ENCODE data around the gene UBE2E2.

Gene UBE2E2

DNA sequence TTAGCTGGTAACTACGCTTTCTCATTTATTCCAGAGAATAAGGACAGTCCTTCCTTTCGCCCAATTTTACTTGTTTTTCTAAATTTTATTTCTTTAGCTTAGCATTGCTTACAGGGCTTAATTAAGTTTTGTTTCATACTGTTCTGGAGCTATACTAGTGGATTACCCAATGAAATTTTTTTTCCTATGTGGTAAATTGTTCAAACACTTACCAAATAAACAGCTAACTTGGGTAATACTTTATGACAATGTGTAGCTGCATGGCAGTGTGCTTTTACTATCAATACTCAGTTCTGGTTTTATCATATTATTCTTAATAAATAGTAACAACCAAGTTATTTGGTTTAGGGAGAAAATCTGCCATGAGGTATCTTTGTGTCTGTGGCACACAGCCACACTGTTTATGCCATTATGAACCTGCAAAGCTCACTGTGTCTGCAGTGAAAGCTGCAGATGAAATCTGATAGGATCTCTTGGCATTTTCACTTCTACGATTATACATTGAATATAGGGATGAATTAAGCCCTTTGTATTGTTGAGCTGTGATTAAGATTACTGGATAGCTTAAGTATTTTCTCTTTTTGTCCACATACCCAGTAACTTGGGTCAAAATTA is 37.2 kb downstream of the UBE2E2 start:
- DNase-seq (ENCODE audit: low read depth) = no peak

DNA sequence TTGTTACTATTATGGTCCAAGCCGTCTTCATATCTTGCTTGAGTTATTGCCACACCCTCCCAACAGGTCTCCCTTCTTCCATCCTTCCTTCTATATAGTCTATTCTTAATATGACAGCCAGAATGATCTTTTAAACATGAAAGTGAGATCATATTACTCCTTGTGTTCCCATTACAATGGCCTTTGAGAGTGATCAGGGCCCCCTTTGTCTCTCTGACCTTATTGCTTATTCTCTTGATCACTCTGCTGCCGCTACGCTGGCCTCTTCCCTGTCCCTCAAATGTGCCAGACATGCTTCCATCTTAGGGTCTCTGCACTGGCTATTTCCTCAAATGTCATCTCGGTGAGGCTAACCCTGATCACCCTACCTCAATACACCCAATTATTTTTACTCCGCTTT is 38.1 kb downstream of the UBE2E2 start:
- DNase-seq (ENCODE audit: low read depth) = no peak

DNA sequence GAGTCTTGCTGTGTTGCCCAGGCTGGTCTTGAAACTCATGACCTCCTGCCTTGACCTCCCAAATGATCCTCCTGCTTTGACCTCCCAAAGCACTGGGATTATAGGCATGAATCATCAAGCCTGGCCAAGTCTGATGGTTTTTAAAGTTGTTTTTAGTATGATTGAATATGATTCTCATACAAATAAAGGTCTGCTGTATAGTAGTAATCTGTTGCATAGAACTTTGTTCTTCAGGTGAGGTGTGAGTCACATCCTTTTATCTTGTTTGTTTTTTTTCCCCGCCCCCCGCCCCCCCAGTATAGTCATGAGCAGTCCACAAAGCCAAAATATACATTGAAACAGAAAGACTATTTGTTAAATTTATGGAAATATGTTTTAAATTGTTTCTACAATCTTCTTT is 39.0 kb downstream of the UBE2E2 start:
- DNase-seq (ENCODE audit: low read depth) = no peak

DNA sequence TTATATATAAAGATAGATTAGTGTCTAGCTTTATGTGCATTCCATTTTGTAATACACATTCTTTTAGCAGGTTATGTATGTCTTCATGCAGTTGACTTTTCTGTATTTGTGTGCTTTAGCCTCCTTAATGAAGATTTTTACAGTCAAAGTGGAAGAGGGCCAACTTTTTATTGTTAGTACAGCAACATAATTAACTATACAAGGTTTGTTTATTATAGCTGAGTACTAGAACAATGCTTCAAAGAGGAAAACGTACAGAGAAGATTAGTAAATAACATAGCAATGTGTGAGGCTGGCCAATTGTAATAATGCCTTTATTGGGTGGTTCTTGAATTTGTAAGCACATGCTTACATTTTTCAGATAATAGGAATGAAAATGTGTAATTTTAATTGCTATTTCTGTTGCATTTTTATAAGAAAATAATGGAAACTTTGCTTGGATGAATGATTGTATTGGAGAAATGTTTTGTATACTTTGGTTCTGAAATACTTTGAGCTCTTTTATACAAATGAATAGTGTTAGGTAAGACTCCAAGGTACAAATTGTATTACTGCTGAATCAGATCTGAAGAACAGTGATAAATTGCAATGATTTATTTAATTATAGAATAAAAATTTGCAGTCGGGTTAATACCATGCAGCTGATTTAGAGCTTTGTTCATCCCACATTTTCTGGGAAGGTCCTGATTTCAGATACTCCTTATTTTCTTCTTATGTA is 41.4 kb downstream of the UBE2E2 start:
- no peak for DNase-seq (ENCODE audit: low read depth)

DNA sequence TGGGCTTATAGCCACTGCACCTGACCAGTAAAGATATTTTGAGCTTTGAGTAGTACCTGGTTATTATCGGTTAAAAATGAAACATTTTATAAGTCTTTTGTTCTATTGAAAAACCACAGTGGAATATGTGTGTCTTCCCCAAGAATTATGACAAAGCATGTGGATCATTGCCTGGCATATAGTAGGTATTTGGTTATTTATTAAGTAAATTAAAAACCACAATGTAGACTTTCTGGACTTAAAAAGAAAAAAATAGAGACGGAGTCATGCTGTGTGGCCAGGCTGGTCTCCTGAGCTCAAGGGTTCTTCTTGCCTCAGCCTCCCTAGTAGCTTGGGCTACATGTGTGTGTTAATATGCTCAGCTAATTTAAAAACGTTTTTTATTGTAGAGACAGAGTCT is 43.5 kb downstream of the UBE2E2 start:
- no peak for DNase-seq (ENCODE audit: low read depth)

DNA sequence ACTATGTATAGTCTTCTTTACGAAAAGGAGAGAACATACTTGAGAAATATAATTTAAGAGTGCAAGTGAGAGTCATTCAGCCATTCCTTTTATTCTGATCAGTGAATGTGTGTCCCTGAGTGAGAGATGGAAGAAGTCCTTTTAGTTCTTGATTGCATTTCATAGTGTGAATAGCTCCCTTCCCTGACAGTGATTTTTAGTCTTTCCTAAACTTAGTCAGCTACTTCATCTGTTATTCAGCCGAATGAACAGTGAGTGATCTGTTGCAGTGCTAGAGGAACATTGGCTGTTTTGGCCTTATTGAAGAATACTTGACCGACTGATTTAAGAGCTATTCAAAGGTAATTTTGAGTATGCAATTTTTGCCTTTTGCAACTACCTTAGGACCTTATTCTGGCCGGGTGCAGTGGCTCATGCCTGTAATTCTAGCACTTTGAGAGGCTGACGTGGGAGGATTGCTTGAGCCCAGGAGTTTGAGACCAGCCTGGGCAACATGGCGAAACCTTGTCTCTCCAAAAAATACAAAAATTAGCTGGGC is 45.5 kb downstream of the UBE2E2 start:
- DNase-seq (ENCODE audit: low read depth) = no peak

DNA sequence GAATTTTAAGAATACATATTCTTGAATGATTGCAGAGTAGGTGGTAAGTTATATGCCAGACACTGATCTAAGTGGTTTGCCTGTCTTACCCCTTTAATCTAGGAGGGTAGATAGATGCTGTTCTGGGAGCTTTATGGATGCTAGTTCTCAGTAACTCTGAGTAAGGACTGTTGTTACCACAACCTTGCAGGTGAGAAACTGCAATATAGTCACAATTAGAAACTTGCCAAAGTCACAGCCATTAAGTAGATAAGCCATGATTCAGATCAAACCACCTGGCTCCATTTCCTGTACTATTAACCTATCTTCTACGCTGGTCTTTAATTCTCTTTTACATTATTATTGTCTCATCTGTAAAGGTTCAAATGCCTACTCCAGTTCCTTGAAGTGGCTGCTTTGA is 46.8 kb downstream of the UBE2E2 start:
- DNase-seq (ENCODE audit: low read depth) = no peak

DNA sequence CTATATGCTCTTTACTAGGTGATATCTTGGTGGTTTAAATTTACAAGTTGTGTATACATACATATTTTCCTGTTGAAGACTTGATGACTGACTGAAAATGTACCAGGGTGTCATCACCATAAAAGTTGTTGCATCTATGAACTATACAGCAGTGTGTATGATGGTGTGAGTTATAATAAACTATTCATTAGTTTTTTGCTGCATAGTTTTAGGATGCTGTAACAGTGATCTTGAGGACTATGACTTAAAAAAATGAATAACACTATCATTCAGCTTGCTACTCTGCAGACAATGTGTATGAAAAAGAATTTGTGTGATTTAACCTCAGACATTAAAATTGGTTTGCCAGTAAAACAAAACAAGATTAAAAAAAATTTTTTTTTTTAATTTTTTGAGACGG is 49.0 kb downstream of the UBE2E2 start:
- DNase-seq (ENCODE audit: low read depth) = no peak

DNA sequence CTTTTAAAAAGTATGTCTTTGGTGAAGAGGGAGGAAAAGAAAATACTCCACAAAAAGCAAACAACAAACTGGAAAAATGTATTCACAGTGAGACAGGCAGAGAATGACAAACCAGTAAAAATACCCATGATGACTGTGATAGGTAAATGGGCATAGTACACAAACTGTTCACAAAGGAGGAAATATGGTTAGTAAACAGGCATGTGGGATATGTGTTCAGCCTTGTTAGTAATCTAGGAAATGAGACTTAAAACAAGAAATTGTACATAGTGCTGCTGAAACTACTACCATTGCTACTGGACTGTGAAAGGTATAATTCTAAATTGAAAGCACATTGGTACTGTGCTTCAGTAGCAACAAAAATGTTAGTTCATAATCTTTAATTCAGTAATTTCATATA is 50.1 kb downstream of the UBE2E2 start:
- no peak for DNase-seq (ENCODE audit: low read depth)

DNA sequence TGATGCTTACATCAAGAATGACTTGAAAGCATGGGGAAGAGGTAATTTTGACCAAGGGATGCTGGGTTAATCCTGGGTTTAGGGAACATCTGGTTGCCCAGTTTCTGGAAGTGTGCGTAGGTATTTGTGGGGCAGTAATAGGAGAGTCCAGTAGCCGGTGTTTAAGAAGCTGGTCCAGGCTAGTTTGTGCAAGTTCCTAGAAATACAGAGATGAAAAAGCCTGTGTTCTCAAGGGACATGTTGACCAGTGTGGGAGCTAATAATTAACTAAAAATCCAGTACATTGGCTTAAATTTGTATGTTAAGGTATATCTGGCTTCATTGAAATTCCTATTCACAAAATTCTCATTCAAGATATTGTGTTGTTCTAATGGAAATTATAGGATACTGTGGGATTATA is 51.2 kb downstream of the UBE2E2 start:
- DNase-seq (ENCODE audit: low read depth) = no peak

DNA sequence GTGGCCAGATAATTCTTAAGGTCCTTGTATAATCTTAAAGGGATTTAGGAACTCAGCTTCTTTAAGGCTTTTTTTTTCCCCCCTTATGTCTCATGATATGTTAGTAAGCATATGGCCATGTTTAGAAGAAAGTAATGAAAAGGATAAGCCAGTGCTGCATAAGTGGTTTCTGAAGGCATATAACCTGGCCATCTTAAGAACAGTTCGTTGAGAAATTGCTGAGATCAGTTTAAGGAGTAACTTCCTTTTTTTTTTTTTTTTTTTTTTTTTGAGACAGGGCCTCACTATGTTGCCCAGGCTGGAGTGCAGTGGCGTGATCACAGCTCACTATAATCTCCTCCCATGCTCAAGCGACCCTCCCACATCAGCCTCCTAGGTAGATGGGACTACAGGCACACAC is 51.7 kb downstream of the UBE2E2 start:
- DNase-seq (ENCODE audit: low read depth) = no peak

DNA sequence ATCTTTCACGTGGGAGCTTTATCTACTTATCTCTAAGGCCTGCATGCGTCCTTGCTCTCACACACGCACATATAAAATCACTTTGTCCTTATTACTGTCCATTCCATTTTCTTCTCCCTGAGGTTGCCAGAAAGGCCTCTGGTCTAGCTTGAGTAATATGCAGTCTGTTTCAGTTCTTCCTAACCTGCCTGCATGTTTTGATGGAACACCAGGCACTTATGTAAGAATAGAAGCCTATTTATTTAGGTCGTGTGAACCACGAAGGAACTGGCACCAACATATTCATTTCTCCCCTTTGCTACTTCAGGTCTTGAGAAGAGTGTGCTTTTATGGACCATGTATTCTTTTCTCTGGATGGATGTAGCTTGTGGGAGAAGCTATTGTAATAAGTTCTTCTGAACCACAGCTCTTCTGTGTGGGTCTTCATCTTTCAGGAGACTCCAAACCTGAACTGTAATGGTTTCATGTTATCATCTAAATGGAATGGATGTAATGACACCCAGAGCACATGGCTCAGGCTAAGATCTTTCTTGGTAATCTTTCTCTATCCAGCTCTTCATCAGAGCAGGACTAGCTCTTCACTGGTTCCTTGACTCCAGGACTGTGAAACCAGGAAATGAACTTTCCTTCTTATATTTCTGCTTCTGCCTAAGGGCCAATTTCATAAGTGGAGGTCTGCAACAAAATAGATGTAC is 53.8 kb downstream of the UBE2E2 start:
- DNase-seq (ENCODE audit: low read depth) = no peak

DNA sequence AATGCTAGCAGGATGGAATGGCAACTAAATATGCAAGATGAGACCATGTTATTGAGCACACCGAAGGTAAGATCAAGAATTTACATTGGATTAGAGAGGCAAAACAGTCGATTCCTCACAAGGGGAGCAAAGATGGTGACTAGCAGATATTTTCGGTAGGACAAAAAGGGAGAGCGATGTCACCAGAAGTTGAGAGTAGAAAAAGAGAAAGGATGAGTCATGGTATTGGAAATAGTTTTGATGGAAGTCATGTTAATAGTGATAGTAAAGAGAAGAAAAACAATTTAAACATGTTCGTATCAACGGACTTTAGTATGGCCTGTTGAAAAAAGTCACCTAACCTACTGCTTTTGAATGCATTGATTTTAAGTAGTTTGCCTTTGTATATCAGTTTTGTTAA is 55.0 kb downstream of the UBE2E2 start:
- no peak for DNase-seq (ENCODE audit: low read depth)

DNA sequence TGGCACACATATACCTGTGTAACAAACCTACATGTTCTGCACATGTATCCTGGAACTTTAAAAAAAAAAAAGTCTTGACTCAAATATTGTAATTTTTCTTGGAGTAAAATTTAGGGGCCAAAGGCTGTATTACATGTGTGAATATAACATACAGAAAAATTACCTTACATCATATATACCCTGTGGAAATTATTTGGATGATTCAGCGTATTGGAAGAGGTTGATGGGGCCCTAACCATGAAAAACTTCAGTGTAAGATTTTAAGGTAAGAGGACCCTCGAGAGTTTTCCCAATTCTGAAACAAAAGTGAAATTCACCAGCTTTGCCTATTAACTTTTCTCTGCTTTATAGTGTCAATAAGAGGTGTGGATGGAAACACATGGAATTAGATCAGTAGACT is 56.4 kb downstream of the UBE2E2 start:
- no peak for DNase-seq (ENCODE audit: low read depth)

DNA sequence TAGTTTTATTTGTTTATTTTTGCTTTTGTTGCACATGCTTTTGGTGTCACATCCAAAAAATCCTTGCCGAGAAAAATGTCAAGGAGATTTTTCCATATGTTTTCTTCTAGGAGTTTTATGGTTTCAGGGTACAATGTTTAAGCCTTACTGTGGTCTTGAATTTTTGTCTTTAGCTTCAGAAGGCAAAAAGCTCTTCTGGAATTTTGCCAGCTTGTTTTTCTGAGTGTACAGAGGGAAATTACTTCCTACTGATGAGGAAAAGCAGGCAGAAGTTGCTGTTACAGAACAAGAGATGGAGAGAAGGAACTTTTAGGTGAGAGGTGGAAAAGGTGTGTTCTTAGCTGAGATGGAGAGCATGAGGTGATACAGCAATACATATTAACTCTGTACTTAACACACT is 59.6 kb downstream of the UBE2E2 start:
- DNase-seq (ENCODE audit: low read depth) = no peak

DNA sequence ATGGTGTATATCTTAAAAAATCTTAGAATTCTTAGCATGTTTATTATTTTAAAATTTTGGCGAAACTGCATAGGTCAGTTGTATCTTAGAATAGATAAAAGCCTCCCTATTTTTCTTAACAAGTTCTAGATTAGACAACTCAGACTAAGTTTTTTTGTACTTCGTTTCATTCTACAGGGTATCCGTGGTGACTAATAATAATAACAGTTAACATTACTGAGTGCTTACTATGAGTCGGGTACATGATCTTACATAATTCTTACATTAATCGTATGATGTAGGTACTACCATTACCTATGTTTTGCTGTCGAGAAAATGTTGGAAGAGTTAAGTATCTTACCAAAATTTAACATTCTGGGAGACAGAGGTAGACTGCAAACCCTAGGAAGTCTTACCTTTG is 60.7 kb downstream of the UBE2E2 start:
- DNase-seq (ENCODE audit: low read depth) = no peak

DNA sequence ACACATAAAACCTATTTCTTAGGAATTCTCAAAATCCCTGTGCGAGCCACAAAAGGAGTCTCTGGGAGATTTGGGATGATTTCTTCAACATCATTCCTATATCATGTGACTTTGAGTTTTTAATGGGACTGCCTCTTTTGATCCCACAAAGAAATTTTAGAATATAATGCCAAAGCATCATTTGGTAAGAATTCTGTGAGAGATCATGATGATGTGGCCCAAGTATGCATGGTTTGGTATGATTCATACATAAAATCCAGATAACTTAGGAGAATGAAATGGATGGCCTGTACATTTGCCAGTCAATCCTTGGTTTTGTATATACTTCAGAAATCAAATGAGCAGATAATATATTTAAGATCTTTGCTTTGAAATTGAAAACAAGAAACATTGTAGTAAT is 61.3 kb downstream of the UBE2E2 start:
- no peak for DNase-seq (ENCODE audit: low read depth)

DNA sequence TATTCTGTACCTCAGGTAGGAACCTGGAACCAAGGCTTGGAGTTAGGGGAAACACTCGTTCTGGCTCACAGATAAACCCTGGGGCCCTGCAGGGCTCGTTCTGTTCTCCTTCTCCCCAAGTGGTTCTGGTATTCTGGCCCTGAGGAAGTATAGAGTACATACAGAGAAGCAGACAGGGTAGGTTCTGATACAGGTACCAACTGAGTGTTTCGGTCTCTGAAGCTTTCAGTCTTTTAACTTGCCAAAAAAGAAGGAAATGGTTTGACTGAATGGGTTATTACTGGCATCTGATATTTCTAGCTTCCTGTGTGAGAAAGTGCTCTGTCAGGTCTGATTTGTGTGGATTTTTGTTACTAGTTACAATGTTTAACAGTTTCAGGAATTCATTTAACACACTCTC is 67.3 kb downstream of the UBE2E2 start:
- no peak for DNase-seq (ENCODE audit: low read depth)

DNA sequence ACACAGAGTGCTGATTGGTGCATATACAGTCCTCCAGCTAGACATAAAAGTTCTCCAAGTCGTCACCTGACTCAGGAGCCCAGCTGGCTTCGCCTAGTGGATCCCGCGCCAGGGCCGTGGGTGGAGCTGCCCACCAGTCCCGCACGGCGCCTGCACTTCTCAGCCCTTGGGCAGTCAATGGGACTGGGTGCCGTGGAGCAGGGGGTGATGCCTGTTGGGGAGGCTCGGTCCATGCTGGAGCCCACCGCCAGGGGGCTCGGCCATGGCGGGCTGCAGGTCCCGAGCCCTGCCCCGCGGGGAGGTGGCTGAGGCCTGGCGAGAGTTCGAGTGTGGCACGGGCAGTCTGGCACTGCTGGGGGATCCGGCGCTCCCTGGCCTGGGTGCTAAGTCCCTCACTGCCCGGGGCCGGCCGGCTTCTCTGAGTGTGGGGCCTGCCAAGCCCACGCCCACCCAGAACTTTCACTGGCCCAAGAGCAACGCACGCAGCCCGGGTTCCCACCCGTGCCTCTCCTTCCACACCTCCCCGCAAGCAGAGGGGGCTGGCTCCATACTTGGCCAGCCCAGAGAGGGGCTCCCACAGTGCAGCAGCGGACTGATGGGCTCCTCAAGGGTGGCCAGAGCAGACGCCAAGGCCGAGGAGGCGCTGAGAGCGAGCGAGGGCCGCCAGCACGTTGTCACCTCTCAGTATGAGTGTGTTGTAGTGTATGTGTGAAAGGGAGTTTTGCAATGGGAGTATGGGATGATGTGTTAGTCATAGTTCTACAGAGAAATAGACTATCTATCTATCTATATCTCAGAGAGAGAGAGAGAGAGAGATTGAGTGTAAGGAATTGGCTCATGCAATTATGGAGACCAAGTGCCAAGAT is 69.0 kb downstream of the UBE2E2 start:
- DNase-seq (ENCODE audit: low read depth) = no peak

DNA sequence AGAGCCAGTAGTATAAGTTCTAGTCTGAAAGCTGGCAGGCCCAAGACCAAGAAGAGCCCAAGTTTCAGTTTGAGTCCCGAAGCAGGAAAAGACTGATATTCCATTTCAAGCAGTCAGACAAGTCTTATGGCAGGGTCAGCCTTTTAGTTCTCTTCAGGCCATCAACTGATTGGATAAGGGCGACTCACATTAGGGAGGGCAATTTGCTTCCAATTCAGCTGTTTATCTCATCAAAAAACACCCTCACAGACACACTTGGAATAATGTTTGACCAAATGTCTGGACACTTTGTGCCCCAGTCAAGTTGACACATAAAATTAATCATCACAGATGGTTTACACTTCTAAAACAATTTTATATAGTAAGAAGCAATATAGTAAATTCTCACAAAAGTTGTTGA is 69.7 kb downstream of the UBE2E2 start:
- DNase-seq (ENCODE audit: low read depth) = no peak

DNA sequence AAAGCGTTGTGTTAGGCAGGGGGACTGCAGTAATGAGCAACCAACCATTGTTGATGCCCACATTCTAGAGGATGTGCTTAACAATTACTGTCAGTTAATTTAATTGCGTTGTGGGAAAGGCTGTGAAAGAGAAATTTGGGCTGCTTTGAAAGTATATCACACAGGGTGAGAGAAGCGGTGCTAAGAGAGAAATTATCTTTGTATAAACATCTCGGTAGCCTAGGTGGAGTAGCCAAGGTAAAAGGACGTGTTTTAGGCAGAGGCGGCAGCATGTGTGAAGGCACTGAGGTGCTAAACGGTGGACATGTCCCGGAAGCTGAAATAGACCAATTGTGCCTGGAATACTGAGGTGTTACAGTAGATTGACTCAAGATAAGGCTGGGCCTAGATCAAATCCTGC is 71.9 kb downstream of the UBE2E2 start:
- DNase-seq (ENCODE audit: low read depth) = no peak

DNA sequence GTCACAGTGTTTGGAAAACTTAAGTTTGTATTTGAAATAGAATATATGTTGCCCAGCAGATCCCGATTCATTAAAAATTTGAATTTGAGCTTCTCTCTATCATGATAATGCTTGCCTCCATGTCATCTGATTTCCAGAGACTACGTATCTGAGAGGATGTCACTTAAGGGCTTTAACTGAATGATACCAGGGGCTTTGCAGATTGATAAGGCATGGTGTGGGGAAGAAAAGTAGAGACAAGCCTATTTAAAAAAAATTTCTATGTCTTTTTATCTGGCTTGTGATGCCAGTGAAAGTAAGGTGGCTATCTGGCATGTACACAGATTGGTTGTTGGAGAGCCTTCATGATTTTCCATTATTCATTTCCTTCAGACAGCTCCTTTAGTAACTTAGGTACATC is 72.7 kb downstream of the UBE2E2 start:
- DNase-seq (ENCODE audit: low read depth) = no peak
